Activated CD4-positive, CD25-positive, alpha-beta regulatory T cell treated with anti-CD3 and anti-CD28 coated beads, Interleukin-2, amount 50 U/mL, for 24 hours (primary cell): ENCODE results near the gene CDK19.

Source experiments
- ATAC-seq, 2 donors: fragments of 150-1000 bp; cut with Tn5 transposase; one replicate each; pipeline ENCODE4 v1.10.0; 2021; ENCODE audit warnings: mild to moderate bottlenecking in 1 of 2, moderate library complexity in 1 of 2

The CDK19 gene

GRCh38 chr6:110654096-110654820, 161.0 kb downstream of the CDK19 start:
- ATAC-seq: no peak

- no peak for ATAC-seq
These were observed 161.9 kb downstream of the CDK19 start for GRCh38 chr6:110653381-110653780.

GRCh38 chr6:110652520-110652919, 162.7 kb downstream of the CDK19 start:
- no peak for ATAC-seq

GRCh38 chr6:110650755-110651154, 164.5 kb downstream of the CDK19 start:
- no peak for ATAC-seq

- ATAC-seq: no peak
These were observed 165.6 kb downstream of the CDK19 start for GRCh38 chr6:110649704-110650103.

- no peak for ATAC-seq
These were observed 168.0 kb downstream of the CDK19 start for GRCh38 chr6:110646951-110647910.

- no peak for ATAC-seq
These were observed 168.9 kb downstream of the CDK19 start for GRCh38 chr6:110646419-110646698.

- no peak for ATAC-seq
These were observed 169.4 kb downstream of the CDK19 start for GRCh38 chr6:110645685-110646418.

- no peak for ATAC-seq
These were observed 172.1 kb downstream of the CDK19 start for GRCh38 chr6:110643175-110643574.

- no peak for ATAC-seq
These were observed 172.6 kb downstream of the CDK19 start for GRCh38 chr6:110642711-110643110.

GRCh38 chr6:110636781-110637180, 178.5 kb downstream of the CDK19 start:
- no peak for ATAC-seq

- ATAC-seq: no peak
These were observed 180.2 kb downstream of the CDK19 start for GRCh38 chr6:110635096-110635495.

GRCh38 chr6:110633731-110634213, 181.5 kb downstream of the CDK19 start:
- ATAC-seq: no peak

- no peak for ATAC-seq
These were observed 186.1 kb downstream of the CDK19 start for GRCh38 chr6:110629153-110629552.

GRCh38 chr6:110628330-110628729, 186.9 kb downstream of the CDK19 start:
- ATAC-seq: no peak

- ATAC-seq: no peak
These were observed 188.8 kb downstream of the CDK19 start for GRCh38 chr6:110626442-110626841.

GRCh38 chr6:110625883-110626282, 189.4 kb downstream of the CDK19 start:
- ATAC-seq: no peak

GRCh38 chr6:110622912-110623578, 192.2 kb downstream of the CDK19 start:
- ATAC-seq: no peak

- no peak for ATAC-seq
These were observed 194.2 kb downstream of the CDK19 start for GRCh38 chr6:110621061-110621460.

GRCh38 chr6:110620065-110620464, 195.2 kb downstream of the CDK19 start:
- no peak for ATAC-seq

- ATAC-seq: no peak
These were observed 195.9 kb downstream of the CDK19 start for GRCh38 chr6:110619275-110619908.

- no peak for ATAC-seq
These were observed 196.5 kb downstream of the CDK19 start for GRCh38 chr6:110618591-110619267.
